ENCODE results near the gene MAGEF1.

DNA sequence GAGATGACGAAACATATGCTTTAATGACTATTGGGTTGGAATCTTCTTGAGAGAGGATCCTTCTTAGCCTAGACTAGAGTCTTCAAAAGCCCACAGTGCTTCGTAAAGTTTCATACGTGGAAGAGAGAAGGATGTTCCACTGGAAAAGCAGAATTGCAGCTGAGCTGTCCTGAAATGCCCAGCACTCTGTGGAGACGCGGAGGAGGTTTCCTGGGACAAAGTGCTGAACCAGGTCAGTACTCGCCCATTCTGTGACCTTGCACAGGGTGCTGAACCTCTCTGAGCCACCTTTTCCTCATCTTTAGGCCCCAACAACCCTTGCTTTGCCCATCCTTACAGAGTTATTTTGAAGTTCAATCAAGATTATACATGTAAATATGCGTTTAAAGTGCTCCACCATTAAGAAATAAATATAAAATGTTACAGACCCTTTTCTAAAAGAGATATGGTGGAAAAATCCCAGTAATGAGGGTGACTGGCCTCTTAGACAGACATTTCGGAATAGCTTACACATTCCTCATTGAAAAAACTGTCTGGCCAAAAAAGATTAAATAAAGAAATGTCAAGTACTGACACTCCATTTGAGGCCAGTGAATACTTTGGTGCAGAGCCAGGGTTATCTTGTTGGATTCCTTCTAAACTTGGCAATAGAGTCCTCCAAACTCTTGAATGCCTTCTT lies 4.2 kb upstream of the MAGEF1 start:
- TF ChIP-seq POLR2A (IDR thresholded peaks at IDR 0.05) = no peak
- TF ChIP-seq, protein P1, sequence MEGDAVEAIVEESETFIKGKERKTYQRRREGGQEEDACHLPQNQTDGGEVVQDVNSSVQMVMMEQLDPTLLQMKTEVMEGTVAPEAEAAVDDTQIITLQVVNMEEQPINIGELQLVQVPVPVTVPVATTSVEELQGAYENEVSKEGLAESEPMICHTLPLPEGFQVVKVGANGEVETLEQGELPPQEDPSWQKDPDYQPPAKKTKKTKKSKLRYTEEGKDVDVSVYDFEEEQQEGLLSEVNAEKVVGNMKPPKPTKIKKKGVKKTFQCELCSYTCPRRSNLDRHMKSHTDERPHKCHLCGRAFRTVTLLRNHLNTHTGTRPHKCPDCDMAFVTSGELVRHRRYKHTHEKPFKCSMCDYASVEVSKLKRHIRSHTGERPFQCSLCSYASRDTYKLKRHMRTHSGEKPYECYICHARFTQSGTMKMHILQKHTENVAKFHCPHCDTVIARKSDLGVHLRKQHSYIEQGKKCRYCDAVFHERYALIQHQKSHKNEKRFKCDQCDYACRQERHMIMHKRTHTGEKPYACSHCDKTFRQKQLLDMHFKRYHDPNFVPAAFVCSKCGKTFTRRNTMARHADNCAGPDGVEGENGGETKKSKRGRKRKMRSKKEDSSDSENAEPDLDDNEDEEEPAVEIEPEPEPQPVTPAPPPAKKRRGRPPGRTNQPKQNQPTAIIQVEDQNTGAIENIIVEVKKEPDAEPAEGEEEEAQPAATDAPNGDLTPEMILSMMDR (IDR thresholded peaks at IDR 0.05) = no peak
- no peak for TF ChIP-seq POLR2AphosphoS5 (IDR thresholded peaks at IDR 0.05)

All from transverse colon (tissue), 4 donors.